HL-60 (cell line): ENCODE measurements around the gene CDC42BPA.

Experiments used
- DNase-seq, 2 experiments: peaks; one replicate each; pipeline ENCODE4 v3.0.0-alpha.2; 2010 to 2020; ENCODE audit warnings: low read depth in 1 of 2, low spot score in 1 of 2
- H3K27ac ChIP-seq: fragments of 250-450 bp; sonication (Bioruptor Pico); replicated peaks from 2 replicates; pipeline ENCODE4 v1.5.1; 2020; ENCODE audit warnings: mild to moderate bottlenecking, moderate library complexity
- H3K27me3 ChIP-seq: fragments of 250-450 bp; sonication (Bioruptor Pico); 2 replicates; pipeline ENCODE4 v1.5.1; 2021; ENCODE audit warnings: mild to moderate bottlenecking, moderate library complexity; ENCODE audit not compliant: insufficient read depth, poor library complexity, severe bottlenecking
- H3K4me3 ChIP-seq: replicated peaks from 2 replicates; pipeline ENCODE4 v1.5.1; 2011; ENCODE audit warnings: mild to moderate bottlenecking, control low read depth, low read length; ENCODE audit not compliant: insufficient read depth
- CTCF ChIP-seq: IDR thresholded peaks from one replicate; pipeline ENCODE4 v1.5.1; 2011; ENCODE audit warnings: low read length, control low read depth, inconsistent platforms; ENCODE audit not compliant: insufficient read depth
- GABPA ChIP-seq: IDR thresholded peaks from 2 replicates; pipeline ENCODE4 v1.6.1; 2012; ENCODE audit warnings: low read depth
- POLR2AphosphoS5 ChIP-seq: IDR thresholded peaks from 2 replicates; pipeline ENCODE4 v1.6.1; 2012; ENCODE audit warnings: low read depth
- REST ChIP-seq: IDR thresholded peaks from 2 replicates; pipeline ENCODE4 v1.6.1; 2012; ENCODE audit warnings: low read depth; ENCODE audit not compliant: insufficient replicate concordance
- SPI1 ChIP-seq: IDR thresholded peaks from 2 replicates; pipeline ENCODE4 v1.6.1; 2012; ENCODE audit warnings: low read depth, mild to moderate bottlenecking, borderline replicate concordance

CDC42BPA gene

GRCh38 chr1:226954777-226955176 lies 363.5 kb downstream of the CDC42BPA start:
- no peaks in the 10 kb centered on the region for H3K27me3 ChIP-seq

GRCh38 chr1:226954337-226954736 lies 364.0 kb downstream of the CDC42BPA start:
- H3K4me3 ChIP-seq = no peak overlapping the region
- H3K27ac ChIP-seq = no peak overlapping the region
- TF ChIP-seq POLR2AphosphoS5 (no peak), REST (no peak), SPI1 (no peak), GABPA (no peak), CTCF (no peak)
- H3K27me3 ChIP-seq = no peaks in the 10 kb centered on the region
- no peak for DNase-seq

More at GRCh38 chr1:226954777-226955176, 363.5 kb downstream of the CDC42BPA start:
- H3K27ac ChIP-seq = no peak overlapping the region
- DNase-seq = no peak
- H3K4me3 ChIP-seq = no peak overlapping the region
- TF ChIP-seq GABPA = no peak
- TF ChIP-seq CTCF = no peak
- TF ChIP-seq POLR2AphosphoS5 = no peak
- TF ChIP-seq SPI1 = no peak

- Histone ChIP-seq H3K27ac (no peak overlapping the region), H3K27me3 (no peaks in the 10 kb centered on the region), H3K4me3 (no peak overlapping the region)
- TF ChIP-seq CTCF (no peak), SPI1 (no peak), REST (no peak), POLR2AphosphoS5 (no peak), GABPA (no peak)
- DNase-seq = no peak
Measured at GRCh38 chr1:226953175-226953800, 365.0 kb downstream of the CDC42BPA start.

DNA sequence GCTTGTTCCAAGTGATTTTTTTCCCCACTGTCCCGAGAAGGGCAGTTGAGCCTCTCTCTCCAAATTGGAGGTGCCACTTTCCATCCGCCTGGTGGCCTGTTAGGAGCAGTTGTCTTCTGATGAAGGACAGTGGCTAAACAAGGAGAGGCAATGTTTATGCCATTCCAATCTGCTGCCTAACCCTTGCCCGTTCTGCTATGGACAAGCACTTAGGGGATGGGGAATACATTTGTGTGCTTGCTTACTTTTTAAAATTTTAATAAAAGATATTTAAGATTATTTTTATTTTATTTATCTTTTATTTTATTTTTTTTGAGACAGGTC lies 366.2 kb downstream of the CDC42BPA start:
- H3K4me3 ChIP-seq = no peak overlapping the region
- no peak for TF ChIP-seq SPI1
- no peak for TF ChIP-seq POLR2AphosphoS5
- no peak for TF ChIP-seq GABPA
- TF ChIP-seq REST = no peak
- no peak for TF ChIP-seq CTCF
- no peak overlapping the region; the same call in 1 of the 2 replicates for H3K27ac ChIP-seq
- H3K27me3 ChIP-seq = no peaks in the 10 kb centered on the region
- no peak for DNase-seq
